ENCODE measurements around the gene DLG2.

DNA sequence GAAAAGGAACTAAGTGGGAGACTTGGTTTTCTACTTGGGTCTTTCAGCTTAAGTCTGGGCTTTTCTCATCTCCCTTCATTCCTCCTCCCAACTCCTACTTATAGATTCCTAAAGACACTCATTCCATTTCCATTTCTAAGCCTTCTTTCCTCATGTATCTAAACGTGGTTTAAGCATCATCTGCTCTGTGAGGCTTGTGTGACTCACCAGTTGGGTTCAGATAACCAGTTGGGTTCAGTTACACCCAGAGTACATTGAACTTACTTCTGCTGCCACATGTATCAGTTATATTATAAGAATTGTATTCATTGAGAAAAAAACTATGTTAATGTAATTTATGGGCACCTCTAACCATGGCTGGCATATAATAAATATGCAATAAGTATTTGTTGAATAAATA, 1509.8 kb downstream of the DLG2 start:
- TF ChIP-seq, protein P1, sequence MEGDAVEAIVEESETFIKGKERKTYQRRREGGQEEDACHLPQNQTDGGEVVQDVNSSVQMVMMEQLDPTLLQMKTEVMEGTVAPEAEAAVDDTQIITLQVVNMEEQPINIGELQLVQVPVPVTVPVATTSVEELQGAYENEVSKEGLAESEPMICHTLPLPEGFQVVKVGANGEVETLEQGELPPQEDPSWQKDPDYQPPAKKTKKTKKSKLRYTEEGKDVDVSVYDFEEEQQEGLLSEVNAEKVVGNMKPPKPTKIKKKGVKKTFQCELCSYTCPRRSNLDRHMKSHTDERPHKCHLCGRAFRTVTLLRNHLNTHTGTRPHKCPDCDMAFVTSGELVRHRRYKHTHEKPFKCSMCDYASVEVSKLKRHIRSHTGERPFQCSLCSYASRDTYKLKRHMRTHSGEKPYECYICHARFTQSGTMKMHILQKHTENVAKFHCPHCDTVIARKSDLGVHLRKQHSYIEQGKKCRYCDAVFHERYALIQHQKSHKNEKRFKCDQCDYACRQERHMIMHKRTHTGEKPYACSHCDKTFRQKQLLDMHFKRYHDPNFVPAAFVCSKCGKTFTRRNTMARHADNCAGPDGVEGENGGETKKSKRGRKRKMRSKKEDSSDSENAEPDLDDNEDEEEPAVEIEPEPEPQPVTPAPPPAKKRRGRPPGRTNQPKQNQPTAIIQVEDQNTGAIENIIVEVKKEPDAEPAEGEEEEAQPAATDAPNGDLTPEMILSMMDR (IDR thresholded peaks at IDR 0.05; ENCODE audit: insufficient read depth, low read length) = no peak
- TF ChIP-seq, protein P2, sequence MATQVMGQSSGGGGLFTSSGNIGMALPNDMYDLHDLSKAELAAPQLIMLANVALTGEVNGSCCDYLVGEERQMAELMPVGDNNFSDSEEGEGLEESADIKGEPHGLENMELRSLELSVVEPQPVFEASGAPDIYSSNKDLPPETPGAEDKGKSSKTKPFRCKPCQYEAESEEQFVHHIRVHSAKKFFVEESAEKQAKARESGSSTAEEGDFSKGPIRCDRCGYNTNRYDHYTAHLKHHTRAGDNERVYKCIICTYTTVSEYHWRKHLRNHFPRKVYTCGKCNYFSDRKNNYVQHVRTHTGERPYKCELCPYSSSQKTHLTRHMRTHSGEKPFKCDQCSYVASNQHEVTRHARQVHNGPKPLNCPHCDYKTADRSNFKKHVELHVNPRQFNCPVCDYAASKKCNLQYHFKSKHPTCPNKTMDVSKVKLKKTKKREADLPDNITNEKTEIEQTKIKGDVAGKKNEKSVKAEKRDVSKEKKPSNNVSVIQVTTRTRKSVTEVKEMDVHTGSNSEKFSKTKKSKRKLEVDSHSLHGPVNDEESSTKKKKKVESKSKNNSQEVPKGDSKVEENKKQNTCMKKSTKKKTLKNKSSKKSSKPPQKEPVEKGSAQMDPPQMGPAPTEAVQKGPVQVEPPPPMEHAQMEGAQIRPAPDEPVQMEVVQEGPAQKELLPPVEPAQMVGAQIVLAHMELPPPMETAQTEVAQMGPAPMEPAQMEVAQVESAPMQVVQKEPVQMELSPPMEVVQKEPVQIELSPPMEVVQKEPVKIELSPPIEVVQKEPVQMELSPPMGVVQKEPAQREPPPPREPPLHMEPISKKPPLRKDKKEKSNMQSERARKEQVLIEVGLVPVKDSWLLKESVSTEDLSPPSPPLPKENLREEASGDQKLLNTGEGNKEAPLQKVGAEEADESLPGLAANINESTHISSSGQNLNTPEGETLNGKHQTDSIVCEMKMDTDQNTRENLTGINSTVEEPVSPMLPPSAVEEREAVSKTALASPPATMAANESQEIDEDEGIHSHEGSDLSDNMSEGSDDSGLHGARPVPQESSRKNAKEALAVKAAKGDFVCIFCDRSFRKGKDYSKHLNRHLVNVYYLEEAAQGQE (IDR thresholded peaks at IDR 0.05; ENCODE audit: insufficient replicate concordance, low read depth) = no peak
- no peak for TF ChIP-seq POLR2AphosphoS5 (IDR thresholded peaks at IDR 0.05; ENCODE audit: low read depth)
